Measurements from ENCODE around the gene TAF11L12.
"Not testable (repeated sequence)": the region's sequence is repeated elsewhere in the genome, so short reads cannot be mapped to it uniquely, and the experiment has no call there.

TAF11L12 gene

DNA sequence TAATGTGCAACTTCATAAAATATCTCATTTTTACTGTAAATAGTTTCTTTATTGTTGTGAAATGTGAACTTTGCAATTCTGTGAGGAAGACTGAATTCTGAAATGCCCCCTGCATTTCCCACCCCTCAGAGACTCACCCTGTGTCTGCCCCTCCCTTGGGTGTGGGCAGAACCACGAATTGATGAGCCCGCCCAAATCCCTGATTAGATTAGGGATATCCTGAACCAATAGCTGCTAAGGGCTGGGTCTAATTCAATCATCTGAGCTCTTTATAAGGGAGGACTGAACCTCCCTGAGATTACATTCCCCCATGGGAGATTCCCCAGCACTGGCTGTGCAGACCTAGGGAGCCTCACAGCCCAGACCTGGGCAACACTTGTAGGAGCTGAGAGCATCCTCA lies at the start of gene TAF11L12:
TSS of gene TAF11L12 (plus strand) at position 301 of the 400 bp plus-strand sequence.
- DNase-seq: not testable (repeated sequence)

DNA sequence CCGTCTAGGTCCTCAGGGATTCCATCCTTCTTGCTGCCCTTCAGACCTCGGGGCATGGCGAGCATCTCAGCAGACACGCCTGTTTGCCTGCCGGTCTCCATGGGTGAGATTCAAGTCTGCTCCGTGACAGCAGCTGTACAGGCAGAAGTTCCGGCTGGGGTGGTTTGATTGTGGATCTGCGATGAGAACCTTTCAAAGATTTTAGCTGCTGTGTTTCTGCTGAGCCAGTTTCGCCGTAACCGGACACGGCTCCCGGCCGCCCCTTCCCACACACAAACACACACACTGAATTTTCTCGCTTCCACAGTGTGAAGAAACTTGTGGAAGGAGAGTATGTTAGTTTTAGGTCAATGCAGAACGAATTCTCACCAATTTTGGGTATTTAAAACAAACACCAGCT lies 24.5 kb upstream of the TAF11L12 start, which contains the start of gene TAF11L7:
TSS of gene TAF11L7 (minus strand) at position 101 of the 400 bp plus-strand sequence.
- not testable (repeated sequence) for DNase-seq

DNA sequence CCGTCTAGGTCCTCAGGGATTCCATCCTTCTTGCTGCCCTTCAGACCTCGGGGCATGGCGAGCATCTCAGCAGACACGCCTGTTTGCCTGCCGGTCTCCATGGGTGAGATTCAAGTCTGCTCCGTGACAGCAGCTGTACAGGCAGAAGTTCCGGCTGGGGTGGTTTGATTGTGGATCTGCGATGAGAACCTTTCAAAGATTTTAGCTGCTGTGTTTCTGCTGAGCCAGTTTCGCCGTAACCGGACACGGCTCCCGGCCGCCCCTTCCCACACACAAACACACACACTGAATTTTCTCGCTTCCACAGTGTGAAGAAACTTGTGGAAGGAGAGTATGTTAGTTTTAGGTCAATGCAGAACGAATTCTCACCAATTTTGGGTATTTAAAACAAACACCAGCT lies 19.3 kb upstream of the TAF11L12 start, which contains the start of gene TAF11L8:
TSS of gene TAF11L8 (minus strand) at position 101 of the 400 bp plus-strand sequence.
- not testable (repeated sequence) for DNase-seq

DNA sequence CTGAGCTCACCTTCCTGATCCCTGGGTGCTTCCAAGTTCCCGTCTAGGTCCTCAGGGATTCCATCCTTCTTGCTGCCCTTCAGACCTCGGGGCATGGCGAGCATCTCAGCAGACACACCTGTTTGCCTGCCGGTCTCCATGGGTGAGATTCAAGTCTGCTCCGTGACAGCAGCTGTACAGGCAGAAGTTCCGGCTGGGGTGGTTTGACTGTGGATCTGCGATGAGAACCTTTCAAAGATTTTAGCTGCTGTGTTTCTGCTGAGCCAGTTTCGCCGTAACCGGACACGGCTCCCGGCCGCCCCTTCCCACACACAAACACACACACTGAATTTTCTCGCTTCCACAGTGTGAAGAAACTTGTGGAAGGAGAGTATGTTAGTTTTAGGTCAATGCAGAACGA lies 15.9 kb upstream of the TAF11L12 start, which contains the start of gene TAF11L9:
TSS of gene TAF11L9 (minus strand) at position 140 of the 400 bp plus-strand sequence.
- not testable (repeated sequence) for DNase-seq

DNA sequence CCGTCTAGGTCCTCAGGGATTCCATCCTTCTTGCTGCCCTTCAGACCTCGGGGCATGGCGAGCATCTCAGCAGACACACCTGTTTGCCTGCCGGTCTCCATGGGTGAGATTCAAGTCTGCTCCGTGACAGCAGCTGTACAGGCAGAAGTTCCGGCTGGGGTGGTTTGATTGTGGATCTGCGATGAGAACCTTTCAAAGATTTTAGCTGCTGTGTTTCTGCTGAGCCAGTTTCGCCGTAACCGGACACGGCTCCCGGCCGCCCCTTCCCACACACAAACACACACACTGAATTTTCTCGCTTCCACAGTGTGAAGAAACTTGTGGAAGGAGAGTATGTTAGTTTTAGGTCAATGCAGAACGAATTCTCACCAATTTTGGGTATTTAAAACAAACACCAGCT lies 12.5 kb upstream of the TAF11L12 start, which contains the start of gene TAF11L10:
TSS of gene TAF11L10 (minus strand) at position 101 of the 400 bp plus-strand sequence.
- not testable (repeated sequence) for DNase-seq

DNA sequence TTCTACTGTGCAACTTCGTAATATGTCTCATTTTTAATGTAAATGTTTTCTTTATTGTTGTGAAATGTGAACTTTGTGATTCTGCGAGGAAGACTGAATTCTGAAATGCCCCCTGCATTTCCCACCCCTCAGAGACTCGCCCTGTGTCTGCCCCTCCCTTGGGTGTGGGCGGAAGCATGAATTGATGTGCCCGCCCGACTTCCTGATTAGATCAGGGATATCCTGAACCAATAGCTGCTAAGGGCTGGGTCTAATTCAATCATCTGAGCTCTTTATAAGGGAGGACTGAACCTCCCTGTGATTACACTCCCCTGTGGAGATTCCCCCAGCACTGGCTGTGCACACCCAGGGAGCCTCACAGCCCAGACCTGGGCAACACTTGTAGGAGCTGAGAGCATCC lies 6.3 kb upstream of the TAF11L12 start, which contains the start of gene TAF11L11:
TSS of gene TAF11L11 (plus strand) at position 304 of the 400 bp plus-strand sequence.
- DNase-seq: not testable (repeated sequence)

DNA sequence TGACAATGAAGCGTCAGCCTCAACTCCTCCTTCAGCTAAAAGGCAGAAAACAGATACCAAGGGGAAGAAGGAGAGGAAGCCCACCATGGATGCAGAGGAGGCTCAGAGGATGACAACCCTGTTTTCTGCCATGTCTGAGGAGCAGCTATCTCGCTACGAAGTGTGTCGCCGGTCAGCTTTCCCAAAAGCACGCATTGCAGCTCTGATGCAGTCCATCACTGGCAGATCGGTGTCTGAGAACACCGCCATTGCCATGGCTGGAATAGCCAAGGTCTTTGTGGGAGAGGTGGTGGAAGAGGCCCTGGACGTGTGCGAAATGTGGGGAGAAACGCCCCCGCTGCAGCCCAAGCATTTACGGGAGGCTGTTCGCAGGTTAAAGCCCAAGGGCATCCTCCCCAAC lies 5.2 kb upstream of the TAF11L12 start:
- DNase-seq: no peak

DNA sequence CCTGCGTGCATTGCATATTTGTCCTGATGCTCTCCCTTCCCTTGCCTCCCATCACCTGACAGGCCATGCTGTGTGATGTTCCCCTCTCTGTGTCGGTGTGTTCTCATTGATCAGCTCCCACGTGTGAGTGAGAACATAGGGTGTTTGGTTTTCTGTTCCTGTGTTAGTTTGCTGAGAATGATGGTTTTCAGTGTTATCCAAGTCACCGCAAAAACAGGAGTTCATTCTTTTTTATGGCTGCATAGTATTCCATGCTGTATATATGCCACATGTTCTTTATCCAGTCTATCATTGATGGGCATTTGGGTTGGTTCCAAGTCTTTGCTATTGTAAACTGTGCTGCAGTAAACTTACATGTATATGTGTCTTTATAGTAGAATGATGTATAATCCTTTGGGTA lies 2.7 kb upstream of the TAF11L12 start:
- not testable (repeated sequence) for DNase-seq

DNA sequence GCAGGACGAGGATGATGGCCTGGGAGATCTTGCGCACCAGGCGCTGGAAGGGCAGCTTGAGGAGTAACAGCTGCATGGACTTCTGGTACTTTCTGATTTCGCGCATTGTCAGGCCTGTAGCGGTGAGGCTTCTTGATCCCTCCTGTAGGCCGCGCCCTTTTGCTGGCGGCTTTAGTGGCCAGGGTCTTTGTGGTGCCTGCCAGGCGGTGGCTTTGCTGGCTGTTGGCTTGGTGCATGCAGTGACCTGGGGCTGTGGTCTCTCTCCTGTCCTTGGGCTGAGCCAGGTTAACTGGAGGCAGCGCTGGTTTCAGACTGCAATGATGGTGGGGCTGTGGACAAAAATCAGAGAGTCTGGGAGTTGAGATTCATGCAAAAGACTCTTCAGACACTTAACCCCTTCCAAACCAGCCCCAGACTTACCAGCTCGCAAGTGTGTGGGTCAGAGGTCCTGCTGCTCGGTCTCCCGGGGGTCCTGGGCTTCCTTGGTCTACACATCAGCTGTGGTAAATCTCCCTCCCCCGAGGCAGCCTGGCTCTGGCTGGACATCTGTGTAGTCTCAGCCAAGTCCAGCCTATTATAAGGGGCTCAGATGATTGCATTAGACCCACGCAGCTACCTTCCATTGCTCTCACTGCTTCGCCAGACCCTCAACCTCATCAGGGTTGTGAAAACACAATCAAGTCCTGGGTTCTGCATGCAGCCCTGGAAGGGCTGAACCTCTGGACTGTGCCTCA lies 4.8 kb downstream of the TAF11L12 start:
- no peak for DNase-seq

DNA sequence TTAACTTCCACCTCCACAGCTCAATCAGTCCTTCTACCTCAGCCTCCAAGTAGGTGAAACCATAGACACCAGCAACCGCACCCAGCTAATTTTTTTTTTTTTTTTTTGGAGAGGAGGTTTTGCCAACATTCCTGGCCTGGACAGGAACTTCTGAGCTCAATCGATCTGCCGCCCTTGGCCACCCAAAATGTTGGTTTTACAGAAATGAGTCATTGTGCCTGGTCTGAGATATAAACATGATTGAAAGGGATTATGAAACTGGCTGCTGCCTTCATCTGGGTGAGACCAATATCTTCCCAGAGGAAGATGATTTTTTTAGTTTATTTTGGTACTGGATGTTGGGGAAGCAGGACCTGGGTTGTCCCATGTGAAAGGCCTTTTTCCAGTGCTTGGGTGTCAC lies 9.2 kb downstream of the TAF11L12 start:
- DNase-seq: no peak

DNA sequence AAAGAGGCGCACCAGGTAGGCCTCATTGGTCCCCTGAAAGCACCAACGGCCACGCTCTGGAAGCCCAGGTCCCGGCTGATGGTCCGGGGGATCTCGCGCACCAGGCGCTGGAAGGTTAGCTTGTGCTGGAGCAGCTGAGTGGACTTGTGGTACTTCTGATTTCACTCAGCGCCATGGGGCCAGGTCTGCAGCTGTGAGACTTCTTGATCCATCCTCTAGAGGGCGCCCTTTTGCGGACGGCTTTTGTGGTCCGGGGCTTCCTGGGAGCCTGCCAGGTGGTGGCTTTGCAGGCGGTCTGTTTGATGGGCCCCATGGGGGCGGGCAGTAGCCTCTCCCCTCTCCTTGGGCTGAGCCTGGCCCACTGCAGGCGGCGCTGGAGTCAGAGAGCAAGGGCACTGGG lies 10.4 kb downstream of the TAF11L12 start:
- no peak for DNase-seq

DNA sequence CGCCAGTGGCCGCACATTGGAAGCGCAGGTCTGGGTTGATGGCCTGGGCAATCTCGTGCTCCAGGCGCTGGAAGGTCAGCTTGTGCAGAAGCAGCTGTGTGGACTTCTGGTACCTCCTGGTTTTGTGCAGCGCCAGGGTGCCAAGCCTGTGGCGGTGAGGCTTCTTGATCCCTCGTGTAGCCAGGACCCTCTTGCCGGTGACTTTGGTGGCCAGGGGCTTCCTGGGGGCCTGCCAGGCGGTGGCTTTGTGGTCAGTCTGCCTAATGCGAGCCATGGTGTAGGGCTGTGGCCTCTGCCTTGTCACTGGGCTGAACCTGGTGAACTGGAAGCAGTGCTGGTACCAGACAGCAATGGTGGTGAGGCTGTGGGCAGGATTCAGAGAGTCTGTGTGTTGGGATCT lies 15.5 kb downstream of the TAF11L12 start:
- no peak for DNase-seq

DNA sequence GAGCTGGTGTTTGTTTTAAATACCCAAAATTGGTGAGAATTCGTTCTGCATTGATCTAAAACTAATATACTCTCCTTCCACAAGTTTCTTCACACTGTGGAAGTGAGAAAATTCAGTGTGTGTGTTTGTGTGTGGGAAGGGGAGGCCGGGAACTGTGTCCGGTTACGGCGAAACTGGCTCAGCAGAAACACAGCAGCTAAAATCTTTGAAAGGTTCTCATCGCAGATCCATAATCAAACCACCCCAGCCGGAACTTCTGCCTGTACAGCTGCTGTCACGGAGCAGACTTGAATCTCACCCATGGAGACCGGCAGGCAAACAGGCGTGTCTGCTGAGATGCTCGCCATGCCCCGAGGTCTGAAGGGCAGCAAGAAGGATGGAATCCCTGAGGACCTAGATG lies 21.6 kb downstream of the TAF11L12 start, which contains the start of gene TAF11L13:
TSS of gene TAF11L13 (plus strand) at position 301 of the 400 bp plus-strand sequence.
- not testable (repeated sequence) for DNase-seq

DNA sequence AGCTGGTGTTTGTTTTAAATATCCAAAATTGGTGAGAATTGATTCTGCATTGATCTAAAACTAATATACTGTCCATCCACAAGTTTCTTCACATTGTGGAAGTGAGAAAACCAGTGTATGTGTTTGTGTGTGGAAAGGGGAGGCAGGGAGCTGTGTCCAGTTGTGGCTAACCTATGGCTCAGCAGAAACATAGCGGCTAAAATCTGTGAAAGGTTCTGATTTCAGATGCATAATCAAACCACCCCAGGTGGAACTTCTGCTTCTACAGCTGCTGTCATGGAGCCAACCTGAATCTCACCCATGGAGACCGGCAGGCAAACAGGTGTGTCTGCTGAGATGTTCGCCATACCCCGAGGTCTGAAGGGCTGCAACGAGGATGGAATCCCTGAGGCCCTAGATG lies 24.0 kb downstream of the TAF11L12 start, which contains the start of gene TAF11L14:
TSS of gene TAF11L14 (plus strand) at position 301 of the 400 bp plus-strand sequence.
- no peak for DNase-seq

DNA sequence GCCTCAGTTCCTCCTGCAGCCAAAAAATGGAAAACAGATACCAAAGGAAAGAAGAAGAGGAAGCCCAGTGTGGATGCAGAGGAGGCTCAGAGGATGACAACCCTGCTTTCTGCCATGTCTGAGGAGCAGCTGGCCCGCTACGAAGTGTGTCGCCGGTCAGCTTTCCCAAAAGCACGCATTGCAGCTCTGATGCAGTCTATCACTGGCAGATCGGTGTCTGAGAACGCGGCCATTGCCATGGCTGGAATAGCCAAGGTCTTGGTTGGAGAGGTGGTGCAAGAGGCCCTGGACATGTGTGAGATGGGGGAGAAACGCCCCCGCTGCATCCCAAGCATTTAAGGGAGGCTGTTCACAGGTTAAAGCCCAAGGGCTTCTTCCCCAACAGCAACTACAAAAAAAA lies 39.0 kb downstream of the TAF11L12 start:
- not testable (repeated sequence) for DNase-seq

DNA sequence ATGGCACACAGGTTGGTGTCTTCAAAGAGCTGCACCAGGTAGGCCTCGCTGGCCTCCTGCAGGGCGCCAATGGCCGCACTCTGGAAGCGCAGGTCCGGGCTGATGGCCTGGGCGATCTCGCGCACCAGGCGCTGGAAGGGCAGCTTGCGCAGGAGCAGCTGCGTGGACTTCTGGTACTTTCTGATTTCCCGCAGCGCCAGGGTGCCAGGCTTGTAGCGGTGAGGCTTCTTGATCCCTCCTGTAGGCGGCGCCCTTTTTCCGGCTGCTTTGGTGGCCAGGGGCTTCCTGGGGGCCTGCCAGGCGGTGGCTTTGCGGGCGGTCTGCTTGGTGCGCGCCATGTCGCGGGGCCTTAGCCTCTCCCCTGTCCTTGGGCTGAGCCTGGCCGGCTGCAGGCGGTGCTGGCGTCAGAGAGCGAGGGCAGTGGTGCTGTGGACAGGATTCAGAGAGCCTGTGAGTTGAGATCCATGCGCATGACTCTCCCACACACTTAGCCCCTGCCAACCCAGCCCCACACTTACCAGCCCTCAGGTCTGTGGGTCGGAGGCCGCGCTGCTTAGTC lies 45.1 kb downstream of the TAF11L12 start:
- DNase-seq: not testable (repeated sequence)

DNA sequence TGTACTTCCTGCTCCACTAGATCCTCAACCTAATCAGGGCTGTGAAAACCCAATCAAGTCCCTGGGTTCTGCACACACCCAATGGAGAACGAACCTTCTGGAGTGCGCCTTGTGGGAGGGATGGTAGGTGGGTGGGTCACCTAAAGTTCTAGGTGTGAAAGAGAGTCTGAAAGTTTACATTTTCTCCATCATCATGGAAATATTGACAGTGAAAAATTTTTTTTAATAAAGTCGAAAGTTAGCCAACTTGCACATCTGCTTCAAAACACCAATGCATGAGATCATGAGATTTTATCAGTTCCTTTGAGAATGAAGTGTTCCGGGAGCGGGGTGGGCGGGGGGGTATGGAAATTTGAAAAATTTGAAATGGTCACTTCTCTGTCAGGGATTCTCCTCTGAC lies 45.7 kb downstream of the TAF11L12 start:
- DNase-seq: no peak

All from NCI-H2081 treated with DMSO at 0.1 percent for 48 hours (cell line).